Measurements from ENCODE around the gene SNRPB2. TPM values are rescaled to one million over a fixed set of nuclear protein-coding genes. Genes with fewer than 3 reads are reported as not detected.

SNRPB2 gene
- total RNA-seq, 1 experiment from 2014 or later = 89.7 TPM

- BruUV-seq (replicated peaks) = no TSS peak
- Histone ChIP-seq H3K4me3 (ENCODE audit: low read length) (no peak overlapping the region), H4K20me1 (ENCODE audit: low read length) (no peaks in the 10 kb centered on the region), H3K9me3 (ENCODE audit: low read length) (no peaks in the 10 kb centered on the region), H3K4me1 (ENCODE audit: insufficient read depth, low read length) (no peaks in the 10 kb centered on the region), H3K79me2 (ENCODE audit: low read length) (no peaks in the 10 kb centered on the region), H3F3A (ENCODE audit: low read length, unreplicated experiment) (no peaks in the 10 kb centered on the region), H3K27ac (ENCODE audit: low read length) (no peak overlapping the region), H2AFZ (ENCODE audit: low read length) (no peak overlapping the region), H3K9me2 (replicated peaks; ENCODE audit: low read length) (no peaks in the 10 kb centered on the region), H3K36me3 (ENCODE audit: low read depth, low read length) (no peaks in the 10 kb centered on the region), H3K27me3 (ENCODE audit: low read length) (peaks cover 91% of the 10 kb centered on the region), H3K4me2 (ENCODE audit: low read length) (no peak overlapping the region), H3K9ac (ENCODE audit: low read length) (no peak overlapping the region)
- TF ChIP-seq EZH2phosphoT487 (IDR thresholded peaks at IDR 0.05; ENCODE audit: borderline replicate concordance, low read length) (no peak), EZH2 (IDR thresholded peaks at IDR 0.05; ENCODE audit: low read length, unreplicated experiment) (no peak), CTCF (conservative IDR thresholded peaks at IDR 0.05; ENCODE audit: low read depth, low read length) (no peak)
- ChIA-PET CTCF (no interaction called here), POLR2A (ENCODE audit: unreplicated experiment) (no interaction called here)
- DNase-seq (no peak), ATAC-seq (no peak)
- intact Hi-C loops (cut with micrococcal nuclease) = no loop called here
Measured at GRCh38 chr20:16712511-16712947, 17.3 kb upstream of the SNRPB2 start.

GRCh38 chr20:16713066-16713465 lies 16.8 kb upstream of the SNRPB2 start:
- Histone ChIP-seq H3K9ac (ENCODE audit: low read length) (no peak overlapping the region), H3K9me3 (ENCODE audit: low read length) (no peaks in the 10 kb centered on the region), H2AFZ (ENCODE audit: low read length) (no peak overlapping the region), H3K4me2 (ENCODE audit: low read length) (no peak overlapping the region), H3K27me3 (ENCODE audit: low read length) (peaks cover 91% of the 10 kb centered on the region), H3F3A (ENCODE audit: low read length, unreplicated experiment) (no peaks in the 10 kb centered on the region), H3K36me3 (ENCODE audit: low read depth, low read length) (no peaks in the 10 kb centered on the region), H3K4me3 (ENCODE audit: low read length) (no peak overlapping the region), H3K27ac (ENCODE audit: low read length) (no peak overlapping the region), H3K9me2 (replicated peaks; ENCODE audit: low read length) (no peaks in the 10 kb centered on the region), H4K20me1 (ENCODE audit: low read length) (no peaks in the 10 kb centered on the region), H3K4me1 (ENCODE audit: insufficient read depth, low read length) (no peaks in the 10 kb centered on the region), H3K79me2 (ENCODE audit: low read length) (no peaks in the 10 kb centered on the region)
- no peak for ATAC-seq
- no peak for DNase-seq
- CTCF ChIA-PET = no interaction called here
- no TSS peak for BruUV-seq (replicated peaks)
- POLR2A ChIA-PET (ENCODE audit: unreplicated experiment) = no interaction called here
- intact Hi-C loops (cut with micrococcal nuclease) = no loop called here
- TF ChIP-seq CTCF (conservative IDR thresholded peaks at IDR 0.05; ENCODE audit: low read depth, low read length) (no peak), EZH2phosphoT487 (IDR thresholded peaks at IDR 0.05; ENCODE audit: borderline replicate concordance, low read length) (no peak), EZH2 (IDR thresholded peaks at IDR 0.05; ENCODE audit: low read length, unreplicated experiment) (no peak)

- intact Hi-C loops (cut with micrococcal nuclease) = no loop called here
- Histone ChIP-seq H2AFZ (ENCODE audit: low read length) (no peak overlapping the region), H3K9me3 (ENCODE audit: low read length) (no peaks in the 10 kb centered on the region), H3K27ac (ENCODE audit: low read length) (no peak overlapping the region), H3K36me3 (ENCODE audit: low read depth, low read length) (no peaks in the 10 kb centered on the region), H3F3A (ENCODE audit: low read length, unreplicated experiment) (no peaks in the 10 kb centered on the region), H3K4me3 (ENCODE audit: low read length) (no peak overlapping the region), H3K4me2 (ENCODE audit: low read length) (no peak overlapping the region), H3K4me1 (ENCODE audit: insufficient read depth, low read length) (no peaks in the 10 kb centered on the region), H4K20me1 (ENCODE audit: low read length) (no peaks in the 10 kb centered on the region), H3K9me2 (replicated peaks; ENCODE audit: low read length) (no peaks in the 10 kb centered on the region), H3K27me3 (ENCODE audit: low read length) (peaks cover 98% of the 10 kb centered on the region), H3K79me2 (ENCODE audit: low read length) (no peaks in the 10 kb centered on the region), H3K9ac (ENCODE audit: low read length) (no peak overlapping the region)
- POLR2A ChIA-PET (ENCODE audit: unreplicated experiment) = no interaction called here
- BruUV-seq (replicated peaks) = no TSS peak
- DNase-seq (no peak), ATAC-seq (no peak)
- CTCF ChIA-PET = no interaction called here
- no peak for TF ChIP-seq EZH2phosphoT487 (IDR thresholded peaks at IDR 0.05; ENCODE audit: borderline replicate concordance, low read length)
- TF ChIP-seq EZH2 (IDR thresholded peaks at IDR 0.05; ENCODE audit: low read length, unreplicated experiment) = no peak
- TF ChIP-seq CTCF (conservative IDR thresholded peaks at IDR 0.05; ENCODE audit: low read depth, low read length) = no peak
Measured at GRCh38 chr20:16714242-16714641, 15.6 kb upstream of the SNRPB2 start.

All from PC-3 (cell line).